GM11168 (cell line): ENCODE measurements around the gene PROB1.
"Not testable (repeated sequence)": the region's sequence is repeated elsewhere in the genome, so short reads cannot be mapped to it uniquely, and the experiment has no call there.

ENCODE experiments used
- in situ Hi-C: fragments of 300-500 bp; cut with MboI; formaldehyde crosslinking; loops from one replicate; pipeline ENCODE4 v1.12.0; 2022; ENCODE audit warnings: low sequenced_read_pairs; ENCODE audit not compliant: unreplicated experiment

The PROB1 gene

DNA sequence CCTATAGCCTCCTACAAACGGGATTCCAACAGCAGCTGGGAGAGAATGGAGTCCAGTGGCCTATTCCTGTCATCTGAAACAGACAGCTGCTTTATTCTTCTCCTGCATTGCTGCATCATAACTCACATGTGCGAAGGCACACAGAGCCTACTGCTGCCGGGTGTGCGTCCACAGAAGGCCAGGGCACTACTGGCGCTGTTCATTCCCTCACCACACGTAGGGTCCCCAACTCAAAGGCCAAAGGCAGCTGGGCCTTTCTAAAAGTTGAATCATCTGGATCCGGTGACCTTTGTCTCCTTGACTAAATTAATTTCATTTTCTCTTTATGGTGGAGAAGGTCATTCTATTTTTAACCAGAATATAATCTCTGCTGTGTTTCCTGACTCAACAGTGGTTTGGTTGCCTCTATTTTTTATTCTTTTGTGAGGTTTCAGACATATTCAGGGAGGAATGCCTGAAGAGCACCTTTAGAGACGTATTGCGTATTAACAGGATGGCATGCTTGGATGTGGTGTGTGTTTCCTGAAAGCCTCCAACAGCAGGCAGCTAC lies 19.8 kb upstream of the PROB1 start:
- in situ Hi-C loops = loop anchor here (5.0 kb wide), 1 partner anchor 103 kb away; no protein-coding TSS in a partner anchor

DNA sequence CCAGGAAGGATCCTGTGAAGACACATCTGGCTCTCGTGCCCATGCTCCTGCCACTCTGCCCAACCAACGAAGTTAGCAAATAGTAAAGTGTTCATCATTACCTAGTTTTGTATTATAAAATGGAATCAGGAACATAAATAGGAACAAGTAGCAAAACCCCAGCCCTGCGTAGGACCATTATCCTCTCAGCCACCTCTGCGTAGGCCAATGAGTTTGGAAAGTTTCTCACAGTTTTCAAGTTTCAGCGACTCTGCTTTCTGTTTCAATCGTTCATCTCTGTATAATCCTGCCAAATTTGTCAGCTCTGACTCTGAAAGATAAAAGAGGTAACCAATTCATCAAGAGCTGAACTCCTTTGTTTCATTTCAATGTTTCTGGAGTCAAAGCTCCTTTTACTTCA lies 19.1 kb upstream of the PROB1 start:
- in situ Hi-C loops = loop anchor here (5.0 kb wide), 1 partner anchor 103 kb away; no protein-coding TSS in a partner anchor

DNA sequence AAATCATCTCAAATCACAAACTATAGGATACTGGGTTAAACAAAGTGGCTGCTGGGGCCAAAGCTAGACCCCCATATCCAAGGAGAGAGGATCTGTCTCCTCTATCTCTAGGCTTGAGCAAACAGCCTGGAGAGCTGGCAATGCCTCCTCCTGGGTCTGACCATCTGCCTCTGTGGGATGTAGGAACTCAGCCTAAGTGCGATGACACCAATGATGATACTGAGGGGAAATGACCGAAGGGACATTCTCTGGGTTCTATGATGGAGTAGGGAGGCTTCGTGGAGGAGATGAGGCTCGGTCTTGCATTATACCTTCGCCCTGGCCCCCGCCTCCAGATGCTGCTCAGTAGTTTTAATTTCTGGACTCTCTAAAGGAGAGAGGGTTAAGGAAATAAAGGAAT lies 18.2 kb upstream of the PROB1 start:
- in situ Hi-C loops = loop anchor here (5.0 kb wide), 1 partner anchor 104 kb away; no protein-coding TSS in a partner anchor

DNA sequence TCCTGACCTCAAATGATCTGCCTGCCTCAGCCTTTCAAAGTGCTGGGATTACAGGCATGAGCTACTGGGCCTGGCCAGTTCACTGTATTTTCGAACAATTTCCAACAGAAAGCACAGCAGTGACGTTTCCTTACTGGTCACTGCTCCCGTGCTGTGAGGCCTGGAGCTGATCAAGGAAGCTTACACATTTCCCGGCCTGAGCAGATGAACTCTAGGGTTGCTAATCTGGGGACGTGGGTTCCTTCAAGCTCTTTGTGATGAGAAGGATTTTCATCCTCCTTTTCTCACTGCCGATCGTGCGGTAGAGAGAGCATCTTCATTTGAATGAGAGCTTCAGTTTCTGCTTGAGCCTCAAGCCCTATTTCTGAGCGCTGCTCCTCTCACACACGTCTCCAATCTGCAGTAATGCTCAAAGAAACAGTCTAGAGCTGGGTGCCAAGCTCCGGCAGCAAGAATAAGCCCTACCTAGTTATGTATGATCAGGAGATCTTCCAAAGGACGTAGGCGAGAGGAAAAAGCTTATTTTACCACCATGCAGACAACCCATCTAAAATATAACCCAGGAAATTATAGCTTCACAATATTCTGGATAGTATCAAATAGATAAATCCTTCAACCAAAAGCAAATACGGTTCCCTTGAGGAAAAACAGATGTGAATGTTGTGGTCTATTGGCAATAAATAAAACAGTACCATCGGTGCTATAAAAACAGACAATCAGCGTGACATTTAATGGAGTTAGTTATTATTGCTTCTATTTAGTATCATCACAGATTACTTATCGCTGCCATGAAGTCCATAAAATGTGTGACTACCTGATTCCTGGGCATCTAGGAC lies 16.3 kb upstream of the PROB1 start:
- in situ Hi-C loops = loop anchor here (5.0 kb wide), 1 partner anchor 106 kb away; no protein-coding TSS in a partner anchor

GRCh38 chr5:139410121-139410992 lies 15.5 kb upstream of the PROB1 start:
- in situ Hi-C loops = loop anchor here (5.0 kb wide), 1 partner anchor 107 kb away; no protein-coding TSS in a partner anchor

DNA sequence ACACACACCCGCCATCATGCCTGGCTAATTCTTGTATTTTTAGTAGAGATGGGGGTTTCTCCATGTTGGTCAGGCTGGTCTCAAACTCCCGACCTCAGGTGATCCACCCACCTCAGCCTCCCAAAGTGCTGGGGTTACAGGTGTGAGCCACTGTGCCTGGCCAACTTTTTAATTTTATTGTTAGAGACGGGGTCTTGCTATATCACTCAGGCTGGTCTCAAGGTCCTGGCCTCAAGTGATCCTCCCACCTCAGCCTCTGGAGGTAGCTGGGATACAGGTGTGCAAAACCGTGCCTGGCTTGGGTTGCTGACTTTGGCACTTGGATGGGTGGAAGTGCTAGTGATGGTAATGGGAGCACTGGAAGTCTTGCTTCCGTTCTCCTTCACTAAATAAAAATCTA lies 14.2 kb upstream of the PROB1 start:
- in situ Hi-C loops = not testable (repeated sequence)

GRCh38 chr5:139408191-139408590 lies 13.3 kb upstream of the PROB1 start:
- in situ Hi-C loops = no loop called here

GRCh38 chr5:139407517-139407916 lies 12.6 kb upstream of the PROB1 start:
- in situ Hi-C loops = no loop called here

DNA sequence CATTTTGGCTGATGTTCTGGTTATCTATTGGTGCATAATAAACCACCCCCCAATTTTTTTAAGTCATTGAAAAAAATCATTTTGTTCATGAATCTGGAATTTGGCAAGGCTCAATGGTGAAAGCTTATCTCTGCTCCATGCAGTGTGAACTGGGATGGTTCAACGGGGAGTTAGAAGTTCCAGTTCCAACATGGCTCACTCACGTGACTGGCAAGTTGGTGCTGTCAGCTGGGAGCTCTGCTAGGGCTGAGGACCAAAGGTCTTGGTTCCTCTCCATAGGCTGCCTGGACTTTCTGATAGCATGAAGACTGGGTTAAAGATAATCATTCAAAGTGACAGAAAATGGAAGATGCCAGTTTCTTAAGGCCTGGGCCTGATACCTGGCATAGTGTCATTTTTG lies 12.1 kb upstream of the PROB1 start:
- in situ Hi-C loops = no loop called here

DNA sequence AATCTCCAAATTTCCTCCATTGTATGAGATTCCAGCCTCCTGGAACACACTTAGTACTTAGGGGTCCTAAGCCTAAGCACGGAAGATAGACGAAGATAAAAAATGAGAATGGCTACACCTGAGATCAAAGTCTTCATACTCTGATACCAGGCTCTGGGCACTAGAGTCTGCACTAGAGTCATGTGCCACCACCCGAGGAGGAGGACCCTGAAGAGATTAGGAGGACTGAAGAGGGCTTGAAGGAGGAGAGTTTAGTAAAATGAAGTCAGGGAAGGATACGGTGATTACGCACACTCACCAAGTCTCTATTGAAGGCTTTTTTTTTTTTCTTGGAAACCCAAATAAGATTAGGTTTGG lies 9.6 kb upstream of the PROB1 start:
- in situ Hi-C loops = no loop called here

DNA sequence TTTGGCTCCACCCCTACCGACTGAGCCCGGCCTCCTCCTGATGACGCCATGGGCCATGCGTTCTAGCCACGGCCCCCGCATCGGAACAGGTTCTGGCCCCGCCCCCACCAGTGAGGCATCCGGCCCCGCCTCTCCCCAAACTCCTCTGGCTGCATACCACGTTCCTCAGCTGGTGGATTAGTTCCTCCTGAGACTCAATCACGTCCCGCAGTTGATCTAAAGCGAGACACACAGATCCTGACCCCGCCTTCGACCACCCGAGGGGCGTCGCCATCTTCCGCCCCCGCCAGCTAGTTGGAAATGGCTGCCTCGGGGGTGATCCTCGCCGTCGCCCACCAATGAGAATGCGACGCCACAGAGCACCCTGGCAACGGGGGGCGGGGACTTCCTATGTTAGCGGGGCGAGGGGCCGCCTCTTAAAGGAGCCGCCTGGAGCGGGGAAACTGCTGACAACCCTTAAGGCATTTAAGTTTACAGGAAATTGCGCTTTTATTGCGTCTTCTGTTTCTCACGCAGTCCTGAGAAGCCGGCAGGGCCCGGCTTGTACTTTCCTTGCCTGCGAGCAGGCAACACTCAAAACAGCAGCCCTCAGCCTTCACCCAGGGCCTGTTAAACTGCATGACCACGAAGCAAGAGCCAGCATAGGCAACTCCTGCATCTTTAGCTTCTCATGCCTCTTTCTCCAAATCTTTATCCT lies 9.0 kb upstream of the PROB1 start, which contains the start of gene SPATA24:
Gene SPATA24 (minus strand): TSS at position 303 of the 697 bp plus-strand sequence. CDS start 29 bp downstream, at position 274.
- in situ Hi-C loops = no loop called here

GRCh38 chr5:139403418-139403786 lies 8.5 kb upstream of the PROB1 start:
- in situ Hi-C loops = no loop called here

DNA sequence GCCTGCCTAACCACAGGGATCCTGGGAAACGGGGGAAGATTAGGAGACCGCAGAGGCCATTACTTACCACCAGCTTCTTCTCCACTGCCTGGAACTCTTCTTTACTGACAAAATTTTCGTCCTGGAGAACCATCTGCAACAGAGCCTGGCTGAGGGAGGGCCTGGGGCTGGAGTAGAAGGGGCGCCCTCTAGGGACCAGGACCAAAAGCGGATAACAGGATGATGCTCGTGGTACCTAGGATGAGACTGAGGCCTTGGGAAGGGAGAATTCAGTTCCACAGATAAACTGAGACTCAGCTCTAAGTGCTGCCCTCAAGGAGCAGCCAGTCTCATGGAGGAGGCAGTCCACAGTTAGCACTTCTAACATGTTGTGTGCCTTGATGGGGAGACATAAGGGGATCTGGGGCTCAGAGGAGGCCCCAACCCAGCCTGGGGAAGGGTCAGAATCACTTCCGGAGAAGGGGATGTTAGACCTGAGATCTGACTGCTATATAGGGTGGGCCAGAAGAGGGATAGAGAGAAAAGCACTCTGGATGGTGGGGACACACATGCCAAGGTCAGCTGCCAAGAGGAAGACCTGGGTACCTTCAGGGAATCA lies 7.8 kb upstream of the PROB1 start:
- in situ Hi-C loops = no loop called here

DNA sequence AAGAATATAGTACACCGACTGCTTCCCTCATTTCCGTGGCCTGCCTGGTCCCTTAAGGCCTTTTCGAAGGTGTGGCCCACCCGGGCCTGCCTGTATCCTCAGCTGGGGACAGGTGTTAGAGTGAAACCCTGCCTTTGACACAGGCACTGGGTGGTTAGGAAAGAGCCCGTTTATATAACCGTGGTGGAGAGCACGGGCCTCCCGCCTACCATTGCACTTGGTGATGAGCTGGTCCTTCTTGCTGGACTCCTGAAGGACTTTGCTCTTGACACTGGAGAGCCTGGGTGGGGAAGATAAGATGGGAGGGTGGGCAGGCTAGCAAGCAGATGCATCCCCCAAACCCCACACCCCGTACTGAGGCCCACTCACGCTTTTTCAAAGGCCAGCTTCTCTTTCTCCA lies 6.6 kb upstream of the PROB1 start:
- in situ Hi-C loops = no loop called here

- in situ Hi-C loops = no loop called here
Measured at GRCh38 chr5:139399501-139400121, 4.7 kb upstream of the PROB1 start.

GRCh38 chr5:139397921-139398320 lies 3.0 kb upstream of the PROB1 start:
- in situ Hi-C loops = no loop called here

- in situ Hi-C loops = no loop called here
Measured at GRCh38 chr5:139396691-139397090, 1.8 kb upstream of the PROB1 start.

DNA sequence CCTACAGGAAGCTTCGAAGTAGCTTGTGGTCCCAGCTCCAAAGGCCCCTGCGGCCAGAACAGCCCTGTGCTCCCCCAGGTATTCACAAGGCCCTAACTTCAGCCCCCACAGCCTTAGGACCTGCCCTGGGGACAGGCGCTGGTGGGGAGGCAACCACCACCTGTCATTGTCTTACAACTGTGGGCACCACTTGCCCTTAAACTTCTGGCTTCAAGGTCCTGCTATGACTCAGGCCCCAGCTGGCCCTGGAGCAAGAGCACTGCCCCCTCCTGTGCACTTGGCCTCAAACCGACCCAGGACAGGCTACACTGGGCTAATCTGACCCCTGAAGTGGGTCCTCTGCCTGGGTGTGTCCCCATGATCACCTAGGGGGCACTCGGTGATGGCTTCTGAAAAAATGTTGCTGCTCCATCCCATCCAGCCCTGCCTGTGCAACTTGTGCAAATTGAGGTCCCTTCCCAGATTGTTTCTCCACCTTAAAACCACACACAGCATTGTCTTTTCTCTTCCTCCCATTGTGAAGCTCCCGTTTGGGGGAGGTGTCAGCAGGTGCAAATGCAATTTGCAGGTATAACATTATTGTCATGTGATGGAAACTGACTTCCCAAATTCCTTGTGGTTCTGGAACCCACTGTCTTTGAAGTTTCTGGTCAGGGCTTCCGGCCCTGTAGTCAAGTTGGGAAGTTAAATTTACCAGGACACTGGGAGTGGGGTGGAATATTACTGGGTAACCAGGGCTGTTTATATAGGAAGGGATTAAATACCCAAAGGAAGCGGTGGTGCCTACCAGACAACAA lies 1.1 kb upstream of the PROB1 start:
- in situ Hi-C loops = no loop called here
